ENCODE data around the gene MUC4. TPM values are rescaled to one million over a fixed set of nuclear protein-coding genes. Genes with fewer than 3 reads are reported as not detected.

Gene MUC4
- polyA plus RNA-seq, 1 of the 3 experiments (the other 2 are of a cell fraction), result 0.07 TPM

GRCh38 chr3:195697582-195698324 is 114.0 kb downstream of the MUC4 start:
- DNase-seq, result no peak
- Histone ChIP-seq H3K27me3 (ENCODE audit: insufficient read depth) (no peaks in the 10 kb centered on the region), H4K20me1 (ENCODE audit: insufficient read depth) (no peaks in the 10 kb centered on the region), H3K36me3 (replicated peaks in 1 of 2; ENCODE audit: control insufficient read depth in 1 of 2, insufficient read depth in 2 of 2, low read length in 1 of 2) (peaks cover 9 to 18% of the 10 kb centered on the region in 2 experiments), H3K4me2 (no peak overlapping the region), H3K9ac (no peak overlapping the region), H3K79me2 (ENCODE audit: insufficient read depth) (no peaks in the 10 kb centered on the region), H3K4me1 (ENCODE audit: control insufficient read depth in 1 of 2, insufficient read depth in 2 of 2, low read depth in 1 of 2, low read length in 1 of 2) (peaks cover 0 to 10% of the 10 kb centered on the region in 2 experiments; a peak in 1 of 4 replicates), H2AFZ (ENCODE audit: low read depth) (no peak overlapping the region), H3K4me3 (ENCODE audit: low read depth in 2 of 2, low read length in 1 of 2) (no peak overlapping the region), H3K9me2 (no peaks in the 10 kb centered on the region), H3K27ac (ENCODE audit: low read depth in 2 of 2, low read length in 1 of 2) (peak overlapping the region in 1 of 2 experiments; percentile 24; a peak in 1 of 4 replicates), H3F3A (replicated peaks; ENCODE audit: insufficient read depth) (peaks cover 3% of the 10 kb centered on the region), H3K9me3 (no peaks in the 10 kb centered on the region)
- CTCF ChIA-PET, result interaction anchor here (1.1 kb wide), 1 partner anchor 152 kb away, joined by 3 read pairs; no protein-coding TSS in a partner anchor
- WGBS (ENCODE audit: low lambda C conversion rate), result 75% methylated on average over 11 of the region's 11 CpGs
- POLR2A ChIA-PET, result no interaction called here
- TF ChIP-seq FOSL2 (IDR thresholded peaks at IDR 0.05; ENCODE audit: borderline replicate concordance, low read depth) (0 out of 2 replicates have a peak, but pooled peaks have one; percentile 15), GABPA (IDR thresholded peaks at IDR 0.05; ENCODE audit: low read depth) (no peak), MEF2A (IDR thresholded peaks at IDR 0.05; ENCODE audit: borderline replicate concordance, low read depth) (no peak), JUND (IDR thresholded peaks at IDR 0.05) (peak; percentile 5; the same call in 1 of the 2 replicates), IRF3 (IDR thresholded peaks at IDR 0.05; ENCODE audit: low read depth, low read length) (no peak)

Small RNA genes lying within 50 kb of the gene (small RNA-seq; reads per million reads assigned to genes)
- gene MIR570, result 0 to 1.5 (median 0) reads per million in 7 experiments

Other genes with a start within 250 kb of the MUC4 start
- 0.05 TPM in 1 of 2 replicates, not detected in the other for gene APOD, start 228.0 kb downstream of the MUC4 start, polyA plus RNA-seq (2012; rRNA removed)
- 0.31 and 0.36 TPM in 2 replicates for gene MUC20, start 91.0 kb downstream of the MUC4 start, polyA plus RNA-seq (2012; rRNA removed)
- gene TNK2, start 96.6 kb upstream of the MUC4 start, polyA plus RNA-seq (2012; rRNA removed), result 11.3 and 17.3 TPM in 2 replicates